ENCODE data around the gene FAM184A.

Gene FAM184A

DNA sequence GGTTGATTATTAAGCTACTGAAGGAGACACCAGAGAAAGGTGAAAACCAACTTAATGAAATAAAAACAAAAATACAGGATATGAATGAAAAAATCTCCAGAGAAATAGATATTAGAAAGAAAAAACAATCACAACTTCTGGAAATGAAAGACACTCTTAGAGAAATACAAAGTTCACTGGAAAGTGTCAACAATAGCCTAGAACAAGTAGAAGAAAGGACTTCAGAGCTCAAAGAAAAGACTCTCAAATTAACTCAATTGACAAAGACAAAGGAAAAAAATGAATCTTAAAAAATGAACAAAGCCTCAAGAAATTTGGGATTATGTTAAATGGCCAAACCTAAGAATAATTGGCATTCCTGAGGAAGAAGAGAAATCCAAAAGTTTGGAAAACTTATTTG is 133.2 kb downstream of the FAM184A start:
- no peak overlapping the region for H3K4me3 ChIP-seq (ENCODE audit: severe bottlenecking)
- no peak for DNase-seq (ENCODE audit: low spot score)
- H3K9me3 ChIP-seq (ENCODE audit: severe bottlenecking), result no peaks in the 10 kb centered on the region
- TF ChIP-seq, protein P1, sequence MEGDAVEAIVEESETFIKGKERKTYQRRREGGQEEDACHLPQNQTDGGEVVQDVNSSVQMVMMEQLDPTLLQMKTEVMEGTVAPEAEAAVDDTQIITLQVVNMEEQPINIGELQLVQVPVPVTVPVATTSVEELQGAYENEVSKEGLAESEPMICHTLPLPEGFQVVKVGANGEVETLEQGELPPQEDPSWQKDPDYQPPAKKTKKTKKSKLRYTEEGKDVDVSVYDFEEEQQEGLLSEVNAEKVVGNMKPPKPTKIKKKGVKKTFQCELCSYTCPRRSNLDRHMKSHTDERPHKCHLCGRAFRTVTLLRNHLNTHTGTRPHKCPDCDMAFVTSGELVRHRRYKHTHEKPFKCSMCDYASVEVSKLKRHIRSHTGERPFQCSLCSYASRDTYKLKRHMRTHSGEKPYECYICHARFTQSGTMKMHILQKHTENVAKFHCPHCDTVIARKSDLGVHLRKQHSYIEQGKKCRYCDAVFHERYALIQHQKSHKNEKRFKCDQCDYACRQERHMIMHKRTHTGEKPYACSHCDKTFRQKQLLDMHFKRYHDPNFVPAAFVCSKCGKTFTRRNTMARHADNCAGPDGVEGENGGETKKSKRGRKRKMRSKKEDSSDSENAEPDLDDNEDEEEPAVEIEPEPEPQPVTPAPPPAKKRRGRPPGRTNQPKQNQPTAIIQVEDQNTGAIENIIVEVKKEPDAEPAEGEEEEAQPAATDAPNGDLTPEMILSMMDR (IDR thresholded peaks at IDR 0.05; ENCODE audit: poor library complexity, severe bottlenecking), result no peak
- H3K36me3 ChIP-seq (ENCODE audit: low read depth), result no peaks in the 10 kb centered on the region
- no peaks in the 10 kb centered on the region for H3K4me1 ChIP-seq (ENCODE audit: insufficient read depth, poor library complexity, severe bottlenecking)
- no peak for ATAC-seq (ENCODE audit: low read depth)
- no peaks in the 10 kb centered on the region for H3K27me3 ChIP-seq (ENCODE audit: insufficient read depth, poor library complexity, severe bottlenecking)
- no peak overlapping the region for H3K27ac ChIP-seq (ENCODE audit: poor library complexity, severe bottlenecking)

DNA sequence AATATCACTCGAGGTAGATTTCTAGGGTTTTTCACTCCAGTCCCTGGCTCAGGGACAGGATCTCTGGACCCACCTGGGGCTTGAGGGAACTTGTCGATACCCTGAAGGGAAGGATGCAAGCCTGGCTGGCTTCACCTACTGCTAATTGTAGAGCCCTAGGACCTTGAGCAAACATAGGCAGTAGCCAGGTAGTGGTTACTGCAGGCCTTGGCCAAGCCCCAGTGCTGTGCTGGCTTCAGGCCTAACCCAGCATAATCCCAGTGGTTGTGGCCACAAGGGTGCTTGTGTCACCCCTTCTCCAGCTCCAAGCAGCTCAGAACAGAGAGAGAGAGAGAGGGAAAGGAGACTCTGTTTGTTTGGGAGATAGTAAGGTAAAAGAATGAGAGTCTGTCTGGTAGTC is 137.7 kb downstream of the FAM184A start:
- Histone ChIP-seq H3K36me3 (ENCODE audit: low read depth) (no peaks in the 10 kb centered on the region), H3K27ac (ENCODE audit: poor library complexity, severe bottlenecking) (no peak overlapping the region), H3K9me3 (ENCODE audit: severe bottlenecking) (no peaks in the 10 kb centered on the region), H3K4me3 (ENCODE audit: severe bottlenecking) (no peak overlapping the region), H3K4me1 (ENCODE audit: insufficient read depth, poor library complexity, severe bottlenecking) (no peaks in the 10 kb centered on the region), H3K27me3 (ENCODE audit: insufficient read depth, poor library complexity, severe bottlenecking) (no peaks in the 10 kb centered on the region)
- DNase-seq (ENCODE audit: low spot score), result no peak
- TF ChIP-seq, protein P1 (IDR thresholded peaks at IDR 0.05; ENCODE audit: poor library complexity, severe bottlenecking), result no peak
- ATAC-seq (ENCODE audit: low read depth), result no peak

DNA sequence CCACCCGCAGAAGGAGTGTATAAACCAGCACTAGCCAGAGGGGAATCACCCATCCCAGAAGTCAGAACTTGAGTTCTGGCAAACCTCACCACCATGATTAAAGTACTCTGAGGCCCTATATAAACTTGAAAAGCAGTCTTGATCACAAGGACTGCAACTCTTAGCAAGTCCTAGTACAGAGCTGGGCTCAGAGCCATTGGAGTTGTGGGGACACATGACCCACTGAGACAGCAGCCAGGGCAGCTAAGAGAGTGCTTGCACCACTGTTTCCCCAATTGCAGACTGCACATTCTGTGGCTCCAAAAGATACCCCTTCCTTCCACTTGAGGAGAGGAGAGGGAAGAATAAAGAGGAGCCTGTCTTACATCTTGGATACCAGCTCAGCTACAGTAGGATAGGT is 138.8 kb downstream of the FAM184A start:
- no peak overlapping the region for H3K27ac ChIP-seq (ENCODE audit: poor library complexity, severe bottlenecking)
- no peaks in the 10 kb centered on the region for H3K4me1 ChIP-seq (ENCODE audit: insufficient read depth, poor library complexity, severe bottlenecking)
- H3K36me3 ChIP-seq (ENCODE audit: low read depth), result no peaks in the 10 kb centered on the region
- no peak overlapping the region for H3K4me3 ChIP-seq (ENCODE audit: severe bottlenecking)
- no peak for DNase-seq (ENCODE audit: low spot score)
- H3K27me3 ChIP-seq (ENCODE audit: insufficient read depth, poor library complexity, severe bottlenecking), result no peaks in the 10 kb centered on the region
- H3K9me3 ChIP-seq (ENCODE audit: severe bottlenecking), result no peaks in the 10 kb centered on the region
- TF ChIP-seq, protein P1 (IDR thresholded peaks at IDR 0.05; ENCODE audit: poor library complexity, severe bottlenecking), result no peak
- ATAC-seq (ENCODE audit: low read depth), result no peak

GRCh38 chr6:118935978-118936703 is 142.3 kb downstream of the FAM184A start:
- H3K4me1 ChIP-seq (ENCODE audit: insufficient read depth, poor library complexity, severe bottlenecking), result no peaks in the 10 kb centered on the region
- H3K36me3 ChIP-seq (ENCODE audit: low read depth), result peaks cover 17% of the 10 kb centered on the region
- no peaks in the 10 kb centered on the region for H3K9me3 ChIP-seq (ENCODE audit: severe bottlenecking)
- DNase-seq (ENCODE audit: low spot score) (no peak), ATAC-seq (ENCODE audit: low read depth) (no peak)
- H3K27me3 ChIP-seq (ENCODE audit: insufficient read depth, poor library complexity, severe bottlenecking), result no peaks in the 10 kb centered on the region
- H3K4me3 ChIP-seq (ENCODE audit: severe bottlenecking), result no peak overlapping the region
- no peak overlapping the region for H3K27ac ChIP-seq (ENCODE audit: poor library complexity, severe bottlenecking)
- TF ChIP-seq, protein P1 (IDR thresholded peaks at IDR 0.05; ENCODE audit: poor library complexity, severe bottlenecking), result no peak

- Histone ChIP-seq H3K27ac (ENCODE audit: poor library complexity, severe bottlenecking) (peak overlapping the region; percentile 78), H3K27me3 (ENCODE audit: insufficient read depth, poor library complexity, severe bottlenecking) (no peaks in the 10 kb centered on the region), H3K4me1 (ENCODE audit: insufficient read depth, poor library complexity, severe bottlenecking) (no peaks in the 10 kb centered on the region), H3K36me3 (ENCODE audit: low read depth) (peaks cover 25% of the 10 kb centered on the region), H3K9me3 (ENCODE audit: severe bottlenecking) (no peaks in the 10 kb centered on the region), H3K4me3 (ENCODE audit: severe bottlenecking) (peak overlapping the region; percentile 59)
- DNase-seq (ENCODE audit: low spot score), result no peak
- ATAC-seq (ENCODE audit: low read depth), result peak; percentile 2; the same call in 1 of the 3 replicates
- TF ChIP-seq, protein P1 (IDR thresholded peaks at IDR 0.05; ENCODE audit: poor library complexity, severe bottlenecking), result no peak
Observed at GRCh38 chr6:118935331-118935668, 143.2 kb downstream of the FAM184A start.
